Measurements from ENCODE around the gene GPS1.

The GPS1 gene

GRCh38 chr17:82047914-82048570 is 3.7 kb upstream of the GPS1 start:
- no peak for DNase-seq

GRCh38 chr17:82048571-82048971 is 3.1 kb upstream of the GPS1 start:
- DNase-seq, result no peak

- DNase-seq, result no peak
Observed at GRCh38 chr17:82049106-82049505, 2.6 kb upstream of the GPS1 start.

GRCh38 chr17:82049521-82049971 is 2.2 kb upstream of the GPS1 start:
- DNase-seq, result no peak

GRCh38 chr17:82050152-82050760 is 1.4 kb upstream of the GPS1 start:
- no peak for DNase-seq

GRCh38 chr17:82050761-82051641 is 697 bp upstream of the GPS1 start:
- DNase-seq, result no peak

GRCh38 chr17:82052638-82053059 is 951 bp downstream of the GPS1 start:
- DNase-seq, result no peak

GRCh38 chr17:82053130-82053529 is 1.4 kb downstream of the GPS1 start:
- DNase-seq, result no peak

GRCh38 chr17:82053556-82054263 is 2.0 kb downstream of the GPS1 start:
- DNase-seq, result no peak

- no peak for DNase-seq
Observed at GRCh38 chr17:82054351-82055022, 2.8 kb downstream of the GPS1 start.

GRCh38 chr17:82055023-82055964 is 3.6 kb downstream of the GPS1 start:
- no peak for DNase-seq

- DNase-seq, result no peak
Observed at GRCh38 chr17:82055965-82056728, 4.4 kb downstream of the GPS1 start.

GRCh38 chr17:82056729-82057621 is 5.3 kb downstream of the GPS1 start:
- no peak for DNase-seq

GRCh38 chr17:82058230-82058854 is 6.6 kb downstream of the GPS1 start:
- DNase-seq, result no peak

- DNase-seq, result no peak
Observed at GRCh38 chr17:82058855-82059249, 7.2 kb downstream of the GPS1 start.

GRCh38 chr17:82059272-82060000 is 7.7 kb downstream of the GPS1 start:
- DNase-seq, result no peak

GRCh38 chr17:82060001-82060380 is 8.3 kb downstream of the GPS1 start:
- no peak for DNase-seq

GRCh38 chr17:82060614-82061013 is 8.9 kb downstream of the GPS1 start:
- DNase-seq, result no peak

All from NCI-H524 (cell line).